Measurements from ENCODE around the gene MKS1.

Gene MKS1

DNA sequence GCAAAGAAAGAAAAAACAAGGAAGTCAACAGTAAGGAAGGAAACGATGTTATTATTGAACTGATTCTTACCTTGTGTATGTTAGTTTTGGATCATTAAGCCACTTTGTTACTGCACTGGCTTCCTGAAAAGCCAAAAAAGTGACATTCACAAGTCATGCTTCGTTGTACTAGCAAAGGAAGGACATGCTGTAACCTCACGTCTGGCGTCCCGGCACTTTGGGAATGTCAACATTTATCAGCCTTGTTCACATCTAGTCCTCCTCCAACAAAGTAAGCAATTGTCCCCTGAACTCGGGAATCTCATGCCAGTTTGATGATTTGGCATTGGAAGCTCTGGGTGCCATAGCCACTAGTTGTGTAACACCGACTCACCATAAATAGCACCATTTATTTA is 731 bp upstream of the MKS1 start:
- H3K4me3 ChIP-seq (ENCODE audit: low read length): peak overlapping the region; percentile 88; the same call in 1 of the 2 replicates
- peak; percentile 16 for DNase-seq (ENCODE audit: low read depth)
- TF ChIP-seq, protein P1, sequence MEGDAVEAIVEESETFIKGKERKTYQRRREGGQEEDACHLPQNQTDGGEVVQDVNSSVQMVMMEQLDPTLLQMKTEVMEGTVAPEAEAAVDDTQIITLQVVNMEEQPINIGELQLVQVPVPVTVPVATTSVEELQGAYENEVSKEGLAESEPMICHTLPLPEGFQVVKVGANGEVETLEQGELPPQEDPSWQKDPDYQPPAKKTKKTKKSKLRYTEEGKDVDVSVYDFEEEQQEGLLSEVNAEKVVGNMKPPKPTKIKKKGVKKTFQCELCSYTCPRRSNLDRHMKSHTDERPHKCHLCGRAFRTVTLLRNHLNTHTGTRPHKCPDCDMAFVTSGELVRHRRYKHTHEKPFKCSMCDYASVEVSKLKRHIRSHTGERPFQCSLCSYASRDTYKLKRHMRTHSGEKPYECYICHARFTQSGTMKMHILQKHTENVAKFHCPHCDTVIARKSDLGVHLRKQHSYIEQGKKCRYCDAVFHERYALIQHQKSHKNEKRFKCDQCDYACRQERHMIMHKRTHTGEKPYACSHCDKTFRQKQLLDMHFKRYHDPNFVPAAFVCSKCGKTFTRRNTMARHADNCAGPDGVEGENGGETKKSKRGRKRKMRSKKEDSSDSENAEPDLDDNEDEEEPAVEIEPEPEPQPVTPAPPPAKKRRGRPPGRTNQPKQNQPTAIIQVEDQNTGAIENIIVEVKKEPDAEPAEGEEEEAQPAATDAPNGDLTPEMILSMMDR (conservative IDR thresholded peaks at IDR 0.05; ENCODE audit: low read length): no peak

DNA sequence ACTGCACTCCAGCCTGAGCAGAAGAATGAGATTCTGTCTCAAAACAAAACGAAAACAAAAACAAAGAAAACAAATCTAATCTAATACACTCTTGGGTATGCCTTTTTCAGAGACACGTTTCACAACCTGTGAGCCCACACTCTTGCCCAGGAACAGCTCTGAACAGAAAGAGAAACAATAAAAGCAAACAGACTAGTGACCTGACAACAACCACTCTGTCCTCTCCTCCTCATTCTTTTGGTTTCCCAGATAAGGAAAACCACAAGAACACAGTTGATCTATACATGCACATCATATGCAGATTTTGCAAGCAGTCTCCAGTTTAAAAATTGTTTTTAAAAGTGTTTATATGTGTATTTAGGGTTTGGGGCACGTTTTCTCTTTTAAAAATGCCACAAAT is 1.3 kb downstream of the MKS1 start:
- TF ChIP-seq, protein P1 (conservative IDR thresholded peaks at IDR 0.05; ENCODE audit: low read length): no peak

DNA sequence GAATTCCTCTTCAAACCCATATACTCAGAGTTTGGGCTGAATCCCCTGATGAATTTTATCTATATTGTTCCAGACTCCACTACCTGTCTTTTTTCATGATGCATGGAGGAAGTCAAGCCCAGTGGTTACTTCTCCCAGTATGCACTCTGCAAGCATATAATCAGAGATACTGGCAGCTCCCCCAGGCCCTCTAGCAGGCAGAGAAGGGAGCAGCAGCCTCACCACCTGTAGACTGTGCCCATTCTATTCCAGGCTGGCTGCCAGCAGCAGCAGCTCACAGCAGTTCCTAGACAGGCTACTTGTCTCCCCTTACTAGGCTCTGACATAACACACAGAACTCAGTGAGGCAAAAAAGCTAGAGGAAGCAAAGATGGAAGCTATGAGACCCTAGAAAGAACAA is 3.4 kb downstream of the MKS1 start:
- TF ChIP-seq, protein P1 (conservative IDR thresholded peaks at IDR 0.05; ENCODE audit: low read length): no peak
- no peak for DNase-seq (ENCODE audit: low read depth)
- H3K4me3 ChIP-seq (ENCODE audit: low read length): no peak overlapping the region

More for the DNA sequence above, 1.3 kb downstream of the MKS1 start:
- H3K4me3 ChIP-seq (ENCODE audit: low read length): no peak overlapping the region
- no peak for DNase-seq (ENCODE audit: low read depth)

DNA sequence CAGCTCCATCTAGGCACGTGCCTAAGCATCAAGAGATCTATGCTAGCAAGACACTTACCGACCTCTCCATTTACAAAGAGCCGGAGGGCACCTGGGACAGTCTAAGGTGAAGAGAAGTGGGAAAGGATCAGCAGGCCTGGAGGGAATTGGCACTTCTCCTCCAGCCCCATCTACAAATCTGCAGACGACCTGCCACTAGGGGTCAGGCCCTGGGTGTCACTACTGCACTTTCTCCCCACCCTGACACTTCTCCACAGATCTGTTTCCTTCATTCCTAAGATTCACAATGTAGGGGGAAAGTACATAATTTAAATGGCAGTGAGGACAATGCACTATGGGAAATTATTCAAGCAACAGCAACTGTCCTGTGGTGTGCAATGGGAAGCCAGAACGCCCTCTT is 8.1 kb downstream of the MKS1 start:
- DNase-seq (ENCODE audit: low read depth): no peak
- TF ChIP-seq, protein P1 (conservative IDR thresholded peaks at IDR 0.05; ENCODE audit: low read length): no peak; the same call in 1 of the 2 replicates
- no peak overlapping the region for H3K4me3 ChIP-seq (ENCODE audit: low read length)

DNA sequence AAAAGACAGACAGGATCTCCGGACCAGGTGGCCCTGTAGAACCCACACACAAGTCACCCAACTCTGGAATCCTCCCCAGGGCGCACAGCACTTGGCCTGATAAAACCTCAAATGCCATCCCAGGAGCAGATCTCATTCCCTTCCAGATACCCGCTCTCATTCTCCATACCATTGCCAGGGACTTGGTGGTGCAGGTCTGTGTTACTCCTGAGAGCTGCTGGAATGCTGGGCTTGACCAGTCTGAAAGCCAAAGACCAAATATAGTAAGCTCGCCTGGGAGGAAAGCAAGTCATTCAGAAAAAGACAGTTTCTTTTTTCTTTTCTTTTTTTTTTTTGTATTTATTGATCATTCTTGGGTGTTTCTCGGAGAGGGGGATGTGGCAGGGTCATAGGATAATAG is 10.7 kb downstream of the MKS1 start:
- DNase-seq (ENCODE audit: low read depth): no peak
- H3K4me3 ChIP-seq (ENCODE audit: low read length): no peak overlapping the region
- TF ChIP-seq, protein P1 (conservative IDR thresholded peaks at IDR 0.05; ENCODE audit: low read length): no peak

DNA sequence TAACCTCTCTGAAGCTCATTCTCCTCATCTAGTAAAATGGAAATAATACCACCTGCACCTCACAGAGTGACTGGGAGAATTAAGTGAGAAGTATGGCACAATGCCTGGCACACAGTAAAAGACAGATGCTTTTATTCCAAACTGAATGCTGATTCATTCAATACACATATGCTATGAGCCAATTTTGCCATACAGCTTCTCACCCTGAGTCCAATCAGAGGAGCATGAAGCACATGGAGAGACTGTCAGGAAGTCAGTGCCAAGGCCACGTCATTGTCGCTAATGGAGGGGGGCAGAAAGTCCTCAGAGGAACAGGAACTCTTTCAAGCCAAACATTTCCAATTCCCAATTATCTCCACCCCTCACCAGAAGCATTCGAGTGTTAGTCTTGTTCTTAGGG is 11.6 kb downstream of the MKS1 start:
- no peak for DNase-seq (ENCODE audit: low read depth)
- H3K4me3 ChIP-seq (ENCODE audit: low read length): no peak overlapping the region

DNA sequence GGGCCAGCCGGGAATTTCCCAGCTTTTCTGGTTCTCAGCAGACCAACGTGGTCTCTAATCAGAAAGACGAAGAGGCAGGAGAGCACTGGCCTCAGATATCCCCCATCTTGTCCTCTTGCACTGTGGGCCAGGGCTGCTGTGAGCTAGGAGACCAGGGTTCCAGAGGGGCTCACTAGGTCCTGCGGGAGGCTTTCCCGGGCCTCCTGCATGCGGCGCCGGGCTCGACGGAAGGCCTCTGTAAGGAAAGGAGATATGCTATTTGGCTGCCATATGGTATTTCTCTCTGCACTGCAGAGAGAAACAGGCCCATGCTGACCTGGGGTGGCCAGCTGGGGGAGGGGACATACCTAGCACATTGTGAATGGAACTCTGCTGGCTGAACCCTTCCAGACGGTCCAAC is 13.1 kb downstream of the MKS1 start:
- no peak for DNase-seq (ENCODE audit: low read depth)
- TF ChIP-seq, protein P1 (conservative IDR thresholded peaks at IDR 0.05; ENCODE audit: low read length): no peak
- H3K4me3 ChIP-seq (ENCODE audit: low read length): no peak overlapping the region

More for the DNA sequence above, 11.6 kb downstream of the MKS1 start:
- TF ChIP-seq, protein P1 (conservative IDR thresholded peaks at IDR 0.05; ENCODE audit: low read length): no peak

Measured in AG10803 (cell line).